ENCODE results near the gene VIT.

The VIT gene

GRCh38 chr2:36696533-36696932 lies at the start of gene VIT:
TSS of gene VIT (plus strand) at chr2:36696707. CDS start at chr2:36716371, 19,664 bp downstream.
- no peaks in the 10 kb centered on the region for H3K9me3 ChIP-seq (ENCODE audit: control insufficient read depth in 2 of 2, low read length in 2 of 2)
- no peaks in the 10 kb centered on the region for H3K36me3 ChIP-seq (ENCODE audit: control insufficient read depth in 2 of 2, insufficient read depth in 2 of 2, low read length in 2 of 2)
- H3K27ac ChIP-seq (ENCODE audit: low read depth in 2 of 2, low read length in 2 of 2) = no peak within 1 kb of the TSS
- no peaks in the 10 kb centered on the region for H3K4me1 ChIP-seq (ENCODE audit: control insufficient read depth in 2 of 2, insufficient read depth in 2 of 2, low read length in 2 of 2)
- H3K27me3 ChIP-seq (ENCODE audit: control insufficient read depth in 2 of 2, insufficient read depth in 2 of 2, low read length in 2 of 2) = no peaks in the 10 kb centered on the region
- H3K9ac ChIP-seq (ENCODE audit: low read depth in 1 of 2, low read length in 2 of 2) = no peak within 1 kb of the TSS
- H3K4me3 ChIP-seq (ENCODE audit: low read length in 2 of 2) = no peak within 1 kb of the TSS

GRCh38 chr2:36650031-36650829 lies 46.3 kb upstream of the VIT start:
- no peak overlapping the region for H3K4me3 ChIP-seq (ENCODE audit: low read length in 2 of 2)
- no peak overlapping the region for H3K9ac ChIP-seq (ENCODE audit: low read depth in 1 of 2, low read length in 2 of 2)
- no peaks in the 10 kb centered on the region for H3K36me3 ChIP-seq (ENCODE audit: control insufficient read depth in 2 of 2, insufficient read depth in 2 of 2, low read length in 2 of 2)
- no peaks in the 10 kb centered on the region for H3K4me1 ChIP-seq (ENCODE audit: control insufficient read depth in 2 of 2, insufficient read depth in 2 of 2, low read length in 2 of 2)
- H3K27me3 ChIP-seq (ENCODE audit: control insufficient read depth in 2 of 2, insufficient read depth in 2 of 2, low read length in 2 of 2) = no peaks in the 10 kb centered on the region
- H3K27ac ChIP-seq (ENCODE audit: low read depth in 2 of 2, low read length in 2 of 2) = no peak overlapping the region
- no peaks in the 10 kb centered on the region for H3K9me3 ChIP-seq (ENCODE audit: control insufficient read depth in 2 of 2, low read length in 2 of 2)

- Histone ChIP-seq H3K27me3 (ENCODE audit: control insufficient read depth in 2 of 2, insufficient read depth in 2 of 2, low read length in 2 of 2) (no peaks in the 10 kb centered on the region), H3K4me1 (ENCODE audit: control insufficient read depth in 2 of 2, insufficient read depth in 2 of 2, low read length in 2 of 2) (no peaks in the 10 kb centered on the region), H3K36me3 (ENCODE audit: control insufficient read depth in 2 of 2, insufficient read depth in 2 of 2, low read length in 2 of 2) (no peaks in the 10 kb centered on the region), H3K27ac (ENCODE audit: low read depth in 2 of 2, low read length in 2 of 2) (no peak overlapping the region), H3K9ac (ENCODE audit: low read depth in 1 of 2, low read length in 2 of 2) (no peak overlapping the region), H3K9me3 (ENCODE audit: control insufficient read depth in 2 of 2, low read length in 2 of 2) (no peaks in the 10 kb centered on the region), H3K4me3 (ENCODE audit: low read length in 2 of 2) (no peak overlapping the region)
Measured at GRCh38 chr2:36653155-36653554, 43.4 kb upstream of the VIT start.

GRCh38 chr2:36653967-36654694 lies 42.4 kb upstream of the VIT start:
- no peaks in the 10 kb centered on the region for H3K27me3 ChIP-seq (ENCODE audit: control insufficient read depth in 2 of 2, insufficient read depth in 2 of 2, low read length in 2 of 2)
- no peak overlapping the region for H3K9ac ChIP-seq (ENCODE audit: low read depth in 1 of 2, low read length in 2 of 2)
- no peaks in the 10 kb centered on the region for H3K36me3 ChIP-seq (ENCODE audit: control insufficient read depth in 2 of 2, insufficient read depth in 2 of 2, low read length in 2 of 2)
- H3K9me3 ChIP-seq (ENCODE audit: control insufficient read depth in 2 of 2, low read length in 2 of 2) = no peaks in the 10 kb centered on the region
- no peak overlapping the region for H3K4me3 ChIP-seq (ENCODE audit: low read length in 2 of 2)
- no peak overlapping the region for H3K27ac ChIP-seq (ENCODE audit: low read depth in 2 of 2, low read length in 2 of 2)
- no peaks in the 10 kb centered on the region for H3K4me1 ChIP-seq (ENCODE audit: control insufficient read depth in 2 of 2, insufficient read depth in 2 of 2, low read length in 2 of 2)

GRCh38 chr2:36655453-36655852 lies 41.1 kb upstream of the VIT start:
- Histone ChIP-seq H3K27me3 (ENCODE audit: control insufficient read depth in 2 of 2, insufficient read depth in 2 of 2, low read length in 2 of 2) (no peaks in the 10 kb centered on the region), H3K4me3 (ENCODE audit: low read length in 2 of 2) (no peak overlapping the region), H3K36me3 (ENCODE audit: control insufficient read depth in 2 of 2, insufficient read depth in 2 of 2, low read length in 2 of 2) (no peaks in the 10 kb centered on the region), H3K9ac (ENCODE audit: low read depth in 1 of 2, low read length in 2 of 2) (no peak overlapping the region), H3K9me3 (ENCODE audit: control insufficient read depth in 2 of 2, low read length in 2 of 2) (no peaks in the 10 kb centered on the region), H3K27ac (ENCODE audit: low read depth in 2 of 2, low read length in 2 of 2) (no peak overlapping the region), H3K4me1 (ENCODE audit: control insufficient read depth in 2 of 2, insufficient read depth in 2 of 2, low read length in 2 of 2) (no peaks in the 10 kb centered on the region)

- Histone ChIP-seq H3K27me3 (ENCODE audit: control insufficient read depth in 2 of 2, insufficient read depth in 2 of 2, low read length in 2 of 2) (no peaks in the 10 kb centered on the region), H3K27ac (ENCODE audit: low read depth in 2 of 2, low read length in 2 of 2) (no peak overlapping the region), H3K4me1 (ENCODE audit: control insufficient read depth in 2 of 2, insufficient read depth in 2 of 2, low read length in 2 of 2) (no peaks in the 10 kb centered on the region), H3K9me3 (ENCODE audit: control insufficient read depth in 2 of 2, low read length in 2 of 2) (no peaks in the 10 kb centered on the region), H3K4me3 (ENCODE audit: low read length in 2 of 2) (no peak overlapping the region), H3K9ac (ENCODE audit: low read depth in 1 of 2, low read length in 2 of 2) (no peak overlapping the region), H3K36me3 (ENCODE audit: control insufficient read depth in 2 of 2, insufficient read depth in 2 of 2, low read length in 2 of 2) (no peaks in the 10 kb centered on the region)
Measured at GRCh38 chr2:36657703-36658102, 38.8 kb upstream of the VIT start.

GRCh38 chr2:36658277-36658748 lies 38.2 kb upstream of the VIT start:
- no peak overlapping the region for H3K27ac ChIP-seq (ENCODE audit: low read depth in 2 of 2, low read length in 2 of 2)
- H3K27me3 ChIP-seq (ENCODE audit: control insufficient read depth in 2 of 2, insufficient read depth in 2 of 2, low read length in 2 of 2) = no peaks in the 10 kb centered on the region
- no peak overlapping the region for H3K4me3 ChIP-seq (ENCODE audit: low read length in 2 of 2)
- H3K9me3 ChIP-seq (ENCODE audit: control insufficient read depth in 2 of 2, low read length in 2 of 2) = no peaks in the 10 kb centered on the region
- no peaks in the 10 kb centered on the region for H3K4me1 ChIP-seq (ENCODE audit: control insufficient read depth in 2 of 2, insufficient read depth in 2 of 2, low read length in 2 of 2)
- no peaks in the 10 kb centered on the region for H3K36me3 ChIP-seq (ENCODE audit: control insufficient read depth in 2 of 2, insufficient read depth in 2 of 2, low read length in 2 of 2)
- H3K9ac ChIP-seq (ENCODE audit: low read depth in 1 of 2, low read length in 2 of 2) = no peak overlapping the region

GRCh38 chr2:36659218-36659617 lies 37.3 kb upstream of the VIT start:
- Histone ChIP-seq H3K9me3 (ENCODE audit: control insufficient read depth in 2 of 2, low read length in 2 of 2) (no peaks in the 10 kb centered on the region), H3K4me1 (ENCODE audit: control insufficient read depth in 2 of 2, insufficient read depth in 2 of 2, low read length in 2 of 2) (peaks cover 0 to 4% of the 10 kb centered on the region in 2 donors), H3K9ac (ENCODE audit: low read depth in 1 of 2, low read length in 2 of 2) (no peak overlapping the region), H3K27me3 (ENCODE audit: control insufficient read depth in 2 of 2, insufficient read depth in 2 of 2, low read length in 2 of 2) (no peaks in the 10 kb centered on the region), H3K36me3 (ENCODE audit: control insufficient read depth in 2 of 2, insufficient read depth in 2 of 2, low read length in 2 of 2) (no peaks in the 10 kb centered on the region), H3K27ac (ENCODE audit: low read depth in 2 of 2, low read length in 2 of 2) (no peak overlapping the region), H3K4me3 (ENCODE audit: low read length in 2 of 2) (no peak overlapping the region)

GRCh38 chr2:36659872-36660312 lies 36.6 kb upstream of the VIT start:
- peaks cover 0 to 3% of the 10 kb centered on the region in 2 donors for H3K27me3 ChIP-seq (ENCODE audit: control insufficient read depth in 2 of 2, insufficient read depth in 2 of 2, low read length in 2 of 2)
- no peaks in the 10 kb centered on the region for H3K36me3 ChIP-seq (ENCODE audit: control insufficient read depth in 2 of 2, insufficient read depth in 2 of 2, low read length in 2 of 2)
- peaks cover 0 to 4% of the 10 kb centered on the region in 2 donors for H3K4me1 ChIP-seq (ENCODE audit: control insufficient read depth in 2 of 2, insufficient read depth in 2 of 2, low read length in 2 of 2)
- H3K27ac ChIP-seq (ENCODE audit: low read depth in 2 of 2, low read length in 2 of 2) = no peak overlapping the region
- H3K9me3 ChIP-seq (ENCODE audit: control insufficient read depth in 2 of 2, low read length in 2 of 2) = no peaks in the 10 kb centered on the region
- H3K9ac ChIP-seq (ENCODE audit: low read depth in 1 of 2, low read length in 2 of 2) = no peak overlapping the region
- no peak overlapping the region for H3K4me3 ChIP-seq (ENCODE audit: low read length in 2 of 2)

GRCh38 chr2:36662638-36663037 lies 33.9 kb upstream of the VIT start:
- Histone ChIP-seq H3K9ac (ENCODE audit: low read depth in 1 of 2, low read length in 2 of 2) (no peak overlapping the region), H3K4me1 (ENCODE audit: control insufficient read depth in 2 of 2, insufficient read depth in 2 of 2, low read length in 2 of 2) (peaks cover 0 to 4% of the 10 kb centered on the region in 2 donors), H3K9me3 (ENCODE audit: control insufficient read depth in 2 of 2, low read length in 2 of 2) (no peaks in the 10 kb centered on the region), H3K27ac (ENCODE audit: low read depth in 2 of 2, low read length in 2 of 2) (no peak overlapping the region), H3K4me3 (ENCODE audit: low read length in 2 of 2) (no peak overlapping the region), H3K36me3 (ENCODE audit: control insufficient read depth in 2 of 2, insufficient read depth in 2 of 2, low read length in 2 of 2) (no peaks in the 10 kb centered on the region), H3K27me3 (ENCODE audit: control insufficient read depth in 2 of 2, insufficient read depth in 2 of 2, low read length in 2 of 2) (peaks cover 0 to 3% of the 10 kb centered on the region in 2 donors)
